ENCODE results near the gene ZNF274.
A peak's percentile ranks its signal among the peaks of the same experiment; 100 is the strongest.
"Not testable (repeated sequence)": the region's sequence is repeated elsewhere in the genome, so short reads cannot be mapped to it uniquely, and the experiment has no call there.

Gene ZNF274

GRCh38 chr19:58212336-58213074 is 29.6 kb downstream of the ZNF274 start:
- no peak for DNase-seq (ENCODE audit: low spot score)

DNA sequence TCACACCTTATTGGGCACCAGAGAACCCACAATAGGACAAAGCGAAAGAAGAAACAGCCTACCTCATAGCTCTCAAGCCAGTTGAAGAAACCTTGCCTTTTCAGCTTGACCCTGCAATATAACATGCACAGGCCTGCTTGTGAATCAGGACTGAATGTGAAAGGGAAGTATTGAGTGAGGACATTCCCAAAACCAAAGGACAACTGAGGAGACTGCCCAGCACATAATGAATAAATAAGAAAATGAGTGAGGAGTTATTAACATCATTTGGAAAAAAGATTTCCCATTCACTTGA is 30.2 kb downstream of the ZNF274 start:
- DNase-seq (ENCODE audit: low spot score): no peak

DNA sequence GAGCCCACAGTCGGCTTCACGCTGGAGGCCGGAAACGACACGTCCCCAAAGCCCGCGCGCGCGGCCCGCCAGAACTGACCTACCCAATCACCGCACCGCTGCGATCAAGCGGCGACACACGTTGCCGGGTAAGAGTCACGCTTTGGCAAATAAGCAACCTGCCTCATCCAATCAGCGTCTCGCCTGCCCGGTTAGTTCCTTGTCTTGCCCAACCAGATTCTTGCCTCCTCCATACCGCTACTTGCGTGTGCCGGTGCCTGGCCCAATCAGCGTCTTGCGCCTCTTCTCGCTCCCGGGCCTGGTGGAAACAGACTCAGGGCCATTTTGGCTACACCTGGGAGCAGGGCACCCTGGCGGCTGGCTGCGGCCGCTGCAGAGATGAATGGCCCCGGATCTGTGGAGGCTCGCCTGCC is 34.2 kb downstream of the ZNF274 start:
- DNase-seq (ENCODE audit: low spot score): no peak

DNA sequence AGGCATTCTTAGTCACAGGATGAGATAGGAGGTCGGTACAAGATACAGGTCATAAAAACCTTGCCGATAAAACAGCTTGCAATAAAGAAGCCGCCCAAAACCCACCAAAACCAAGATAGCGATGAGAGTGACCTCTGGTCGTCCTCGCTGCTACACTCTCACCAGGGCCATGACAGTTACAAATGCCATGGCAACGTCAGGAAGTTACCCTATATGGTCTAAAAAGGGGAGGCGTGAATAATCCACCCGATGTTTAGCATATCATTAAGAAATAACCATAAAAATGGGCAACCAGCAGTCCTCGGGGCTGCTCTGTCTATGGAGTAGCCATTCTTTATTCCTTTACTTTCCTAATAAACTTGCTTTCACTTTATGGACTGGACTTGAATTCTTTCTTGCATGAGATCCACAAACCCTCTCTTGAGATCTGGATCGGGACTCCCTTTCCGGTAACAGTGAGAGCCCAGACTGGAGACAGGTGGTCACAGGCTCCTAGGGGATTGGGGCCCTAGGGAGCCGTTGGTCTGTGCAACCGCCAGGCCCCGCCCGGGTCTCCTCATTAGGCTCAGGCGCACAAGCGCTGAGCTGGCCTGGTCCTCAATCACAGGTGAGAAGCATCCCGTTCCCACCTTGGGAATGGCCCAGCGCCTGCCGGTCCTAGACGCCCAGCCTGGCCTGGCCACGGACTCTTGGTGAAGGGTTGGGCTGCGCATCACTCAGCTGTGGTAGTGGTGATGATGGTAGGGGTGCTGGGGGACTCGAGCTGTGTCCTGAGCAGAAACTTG is 34.9 kb downstream of the ZNF274 start:
- no peak for DNase-seq (ENCODE audit: low spot score)

- peak; percentile 6 for DNase-seq (ENCODE audit: low spot score)
Measured at GRCh38 chr19:58218899-58219298, 36.0 kb downstream of the ZNF274 start.

- DNase-seq (ENCODE audit: low spot score): peak; percentile 1
Measured at GRCh38 chr19:58227964-58228584, 45.2 kb downstream of the ZNF274 start.

DNA sequence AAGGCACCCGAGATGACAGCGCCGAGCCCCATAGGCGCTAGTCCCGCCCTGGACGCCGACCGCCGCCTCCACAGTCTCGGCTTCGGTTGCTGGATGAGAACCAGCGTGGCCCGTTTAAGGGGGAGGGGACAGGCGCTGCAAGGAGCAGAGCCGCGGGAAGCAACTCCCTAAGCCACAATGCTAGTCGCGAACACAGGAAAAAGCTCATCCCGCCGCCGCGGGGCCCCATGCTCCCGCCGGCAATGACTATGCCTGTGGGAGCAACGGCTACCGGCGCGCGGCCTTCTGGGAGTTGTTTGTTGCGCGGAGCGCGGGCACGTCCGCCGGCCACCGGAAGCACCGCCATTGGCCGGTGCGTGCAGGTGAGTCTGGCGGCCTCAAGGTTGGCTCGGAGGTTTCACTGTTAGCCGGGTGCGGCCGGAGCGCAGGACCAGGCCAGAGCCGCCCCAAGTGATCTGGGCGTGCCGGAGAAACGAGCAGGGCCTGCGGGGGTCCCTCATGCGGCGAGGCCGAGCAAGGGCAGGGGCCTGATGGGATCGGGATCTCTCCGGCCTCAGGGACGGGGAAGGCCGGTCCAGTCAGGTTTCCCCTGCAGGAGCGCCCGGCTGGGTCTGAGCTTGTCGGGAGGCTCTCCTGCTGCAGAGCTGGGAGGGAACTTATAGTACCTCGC is 45.9 kb downstream of the ZNF274 start, which contains the start of gene ZNF544:
Gene ZNF544 (plus strand): TSS at position 330 of the 670 bp plus-strand sequence. CDS start 15,110 bp downstream, outside the sequence.
- peak; percentile 38 for DNase-seq (ENCODE audit: low spot score)

DNA sequence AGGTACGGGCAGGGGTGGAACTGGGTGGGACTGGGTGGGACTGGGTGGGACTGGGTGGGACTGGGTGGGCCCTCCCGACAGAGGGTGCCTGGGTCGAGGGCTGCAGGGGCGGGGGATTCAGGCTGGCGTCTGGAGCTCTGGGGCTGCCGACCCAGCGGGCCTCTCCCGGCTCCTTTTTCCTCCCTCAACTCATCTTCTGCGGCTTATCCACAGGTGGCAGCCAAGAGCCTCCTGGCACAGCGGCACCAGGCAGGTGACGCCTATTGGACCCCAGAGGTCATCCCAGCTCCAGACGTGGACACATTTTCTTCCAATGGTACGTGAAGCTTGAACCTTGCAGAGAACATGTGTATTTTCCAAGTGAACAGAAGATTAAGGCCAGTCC is 46.4 kb downstream of the ZNF274 start:
- peak; percentile 2 for DNase-seq (ENCODE audit: low spot score)

GRCh38 chr19:58237324-58237723 is 54.5 kb downstream of the ZNF274 start:
- DNase-seq (ENCODE audit: low spot score): no peak

- DNase-seq (ENCODE audit: low spot score): no peak
Measured at GRCh38 chr19:58243351-58243750, 60.5 kb downstream of the ZNF274 start.

- DNase-seq (ENCODE audit: low spot score): no peak
Measured at GRCh38 chr19:58248886-58249285, 66.0 kb downstream of the ZNF274 start.

- no peak for DNase-seq (ENCODE audit: low spot score)
Measured at GRCh38 chr19:58252102-58252685, 69.3 kb downstream of the ZNF274 start.

GRCh38 chr19:58258259-58258658 is 75.4 kb downstream of the ZNF274 start:
- DNase-seq (ENCODE audit: low spot score): not testable (repeated sequence)

- no peak for DNase-seq (ENCODE audit: low spot score)
Measured at GRCh38 chr19:58261600-58261967, 78.7 kb downstream of the ZNF274 start.

DNA sequence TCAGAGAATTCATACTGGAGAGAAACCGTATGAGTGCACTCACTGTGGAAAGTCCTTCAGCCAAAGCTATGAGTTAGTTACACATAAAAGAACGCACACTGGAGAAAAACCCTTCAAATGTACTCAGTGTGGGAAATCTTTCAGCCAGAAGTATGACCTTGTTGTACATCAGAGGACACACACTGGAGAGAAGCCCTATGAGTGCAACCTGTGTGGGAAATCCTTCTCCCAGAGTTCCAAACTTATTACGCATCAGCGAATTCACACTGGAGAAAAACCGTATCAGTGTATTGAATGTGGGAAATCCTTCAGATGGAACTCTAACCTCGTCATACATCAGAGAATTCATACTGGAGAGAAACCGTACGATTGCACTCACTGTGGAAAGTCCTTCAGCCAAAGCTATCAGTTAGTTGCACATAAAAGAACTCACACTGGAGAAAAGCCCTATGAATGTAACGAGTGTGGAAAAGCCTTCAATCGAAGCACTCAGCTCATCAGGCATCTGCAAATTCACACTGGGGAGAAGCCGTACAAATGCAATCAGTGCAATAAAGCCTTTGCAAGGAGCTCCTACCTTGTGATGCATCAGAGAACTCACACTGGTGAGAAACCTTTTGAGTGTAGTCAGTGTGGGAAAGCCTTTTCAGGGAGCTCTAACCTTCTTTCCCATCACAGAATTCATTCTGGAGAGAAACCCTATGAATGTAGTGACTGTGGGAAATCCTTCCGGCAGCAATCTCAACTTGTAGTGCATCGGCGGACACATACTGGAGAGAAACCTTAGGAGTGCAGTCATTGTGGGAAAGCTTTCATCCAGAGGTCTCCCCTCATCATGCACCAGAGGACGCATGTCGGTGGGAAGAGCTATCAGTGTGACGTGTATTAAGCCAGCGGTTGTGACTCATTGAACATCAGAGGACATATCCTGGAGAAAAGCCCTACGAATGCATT is 79.4 kb downstream of the ZNF274 start:
- no peak for DNase-seq (ENCODE audit: low spot score)

DNA sequence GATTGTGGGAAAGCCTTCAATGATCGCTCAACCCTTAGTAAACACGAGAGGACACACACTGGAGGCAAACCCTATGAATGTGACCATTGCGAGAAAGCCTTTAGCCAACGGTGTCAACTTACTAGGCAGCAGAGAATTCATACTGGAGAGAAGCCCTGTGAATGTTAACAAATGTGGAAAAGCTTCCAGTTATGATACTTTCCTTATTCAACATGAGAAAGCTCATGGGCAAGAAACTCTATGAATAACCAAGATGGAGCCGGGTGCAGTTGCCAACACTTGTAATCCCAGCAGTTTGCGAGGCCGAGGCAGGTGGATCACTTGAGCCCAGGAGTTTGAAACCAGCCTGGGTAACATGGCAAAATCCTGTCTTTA is 80.0 kb downstream of the ZNF274 start:
- DNase-seq (ENCODE audit: low spot score): no peak
